Femur (tissue), 1 donor: ENCODE data around the gene TICRR.
A peak's percentile ranks its signal among the peaks of the same experiment; 100 is the strongest.

Source experiments
- DNase-seq: peaks from one replicate; pipeline ENCODE4 v3.0.0-alpha.2; 2017

TICRR gene

GRCh38 chr15:89628806-89629715, 53.8 kb downstream of the TICRR start:
- DNase-seq = no peak

GRCh38 chr15:89629829-89630228, 54.6 kb downstream of the TICRR start:
- DNase-seq = no peak

- DNase-seq = no peak
Measured at GRCh38 chr15:89630260-89630659, 55.0 kb downstream of the TICRR start.

GRCh38 chr15:89630974-89631901, 56.0 kb downstream of the TICRR start:
- DNase-seq = no peak

GRCh38 chr15:89631902-89632264, 56.6 kb downstream of the TICRR start:
- DNase-seq = no peak

- DNase-seq = no peak
Measured at GRCh38 chr15:89632563-89633430, 57.5 kb downstream of the TICRR start.

GRCh38 chr15:89633585-89633984, 58.3 kb downstream of the TICRR start:
- DNase-seq = no peak

GRCh38 chr15:89640245-89640644, 65.0 kb downstream of the TICRR start:
- no peak for DNase-seq

- DNase-seq = no peak
Measured at GRCh38 chr15:89641053-89641452, 65.8 kb downstream of the TICRR start.

GRCh38 chr15:89642106-89642505, 66.8 kb downstream of the TICRR start:
- peak; percentile 38 for DNase-seq

- no peak for DNase-seq
Measured at GRCh38 chr15:89645680-89646079, 70.4 kb downstream of the TICRR start.

GRCh38 chr15:89646416-89647141, 71.3 kb downstream of the TICRR start:
- DNase-seq = no peak

GRCh38 chr15:89647191-89647851, 72.1 kb downstream of the TICRR start:
- peak; percentile 79 for DNase-seq

- no peak for DNase-seq
Measured at GRCh38 chr15:89648106-89649012, 73.1 kb downstream of the TICRR start.

GRCh38 chr15:89649013-89649625, 73.8 kb downstream of the TICRR start:
- DNase-seq = no peak

GRCh38 chr15:89649716-89650115, 74.4 kb downstream of the TICRR start:
- DNase-seq = no peak

GRCh38 chr15:89652131-89652530, 76.9 kb downstream of the TICRR start:
- DNase-seq = no peak

- DNase-seq = no peak
Measured at GRCh38 chr15:89652666-89653065, 77.4 kb downstream of the TICRR start.

GRCh38 chr15:89653578-89653977, 78.3 kb downstream of the TICRR start:
- DNase-seq = no peak

GRCh38 chr15:89654301-89654761, 79.1 kb downstream of the TICRR start:
- DNase-seq = no peak
